Common myeloid progenitor, CD34-positive (primary cell): ENCODE results near the gene CYB561D2.
A peak's percentile ranks its signal among the peaks of the same experiment; 100 is the strongest.

Source experiments
- CTCF ChIA-PET: fragments of 350-600 bp; sonication (Branson Sonifier 250); formaldehyde crosslinking; loops from one replicate; lab custom pipeline; 2021; ENCODE audit warnings: antibody characterized with exemption; lab: Charles Lee
- POLR2A ChIA-PET: fragments of 350-600 bp; sonication (Branson Sonifier 250); formaldehyde crosslinking; loops from one replicate; lab custom pipeline; 2021; ENCODE audit warnings: antibody characterized with exemption; lab: Charles Lee
- DNase-seq, 3 donors: peaks; one replicate each; pipeline versions ENCODE4 v3.0.0 to v3.0.0-alpha.2; 2013
- H3K27ac ChIP-seq, 2 experiments: 1 replicate in 1 of 2; 2 replicates in 1 of 2; pipeline ENCODE4 v1.7.0; 2013; ENCODE audit warnings: inconsistent platforms in 2 of 2, low read length in 2 of 2, mild to moderate bottlenecking in 2 of 2, low read depth in 1 of 2, moderate library complexity in 1 of 2; ENCODE audit not compliant: severe bottlenecking in 2 of 2, insufficient read depth in 1 of 2, poor library complexity in 1 of 2
- H3K27me3 ChIP-seq, 5 experiments: replicated peaks in 2 of 5; 1 replicate in 3 of 5; 2 replicates in 2 of 5; pipeline versions ENCODE4 v1.6.1 to v1.7.0; 2013; ENCODE audit warnings: low read length in 4 of 5, mild to moderate bottlenecking in 2 of 5, moderate library complexity in 2 of 5, inconsistent platforms in 1 of 5; ENCODE audit not compliant: insufficient read depth in 5 of 5, control insufficient read depth in 4 of 5
- H3K36me3 ChIP-seq, 4 experiments: 1 replicate in 2 of 4; 2 replicates in 2 of 4; pipeline versions ENCODE4 v1.6.1 to v1.7.0; 2013; ENCODE audit warnings: low read length in 3 of 4, control low read depth in 1 of 4, mild to moderate bottlenecking in 1 of 4; ENCODE audit not compliant: control insufficient read depth in 4 of 4, insufficient read depth in 4 of 4
- H3K4me1 ChIP-seq, 4 experiments: 1 replicate in 3 of 4; 2 replicates in 1 of 4; pipeline versions ENCODE4 v1.6.1 to v1.7.1; 2013; ENCODE audit warnings: low read length in 3 of 4, mild to moderate bottlenecking in 3 of 4, control low read depth in 1 of 4, inconsistent platforms in 1 of 4, moderate library complexity in 1 of 4; ENCODE audit not compliant: control insufficient read depth in 4 of 4, insufficient read depth in 4 of 4; ENCODE audit errors: control extremely low read depth in 1 of 4
- H3K4me3 ChIP-seq, 7 experiments: 1 replicate in 4 of 7; 2 replicates in 3 of 7; pipeline versions ENCODE4 v1.5.1 to v1.7.0; 2013; ENCODE audit warnings: mild to moderate bottlenecking in 7 of 7, low read length in 6 of 7, moderate library complexity in 6 of 7, inconsistent platforms in 2 of 7, low read depth in 2 of 7, control low read depth in 1 of 7; ENCODE audit not compliant: insufficient read depth in 4 of 7, control insufficient read depth in 1 of 7; ENCODE audit errors: extremely low read depth in 1 of 7
- H3K9me3 ChIP-seq, 5 experiments: 1 replicate in 4 of 5; 2 replicates in 1 of 5; pipeline versions ENCODE4 v1.6.1 to v1.7.1; 2013; ENCODE audit warnings: low read length in 4 of 5, mild to moderate bottlenecking in 2 of 5, inconsistent platforms in 1 of 5, low read depth in 1 of 5, moderate library complexity in 1 of 5; ENCODE audit not compliant: control insufficient read depth in 4 of 5, insufficient read depth in 2 of 5; ENCODE audit errors: control extremely low read depth in 1 of 5
- WGBS: methylation state at CpG from one replicate; pipeline ENCODE4 v1.1.5; 2013; ENCODE audit not compliant: insufficient coverage; 5-methylcytosine and 5-hydroxymethylcytosine counted together

Gene CYB561D2

GRCh38 chr3:50388016-50388719, 37.5 kb downstream of the CYB561D2 start:
- Histone ChIP-seq H3K9me3 (no peaks in the 10 kb centered on the region), H3K4me1 (peaks cover 0 to 12% (median 9%) of the 10 kb centered on the region in 4 experiments), H3K4me3 (no peak overlapping the region), H3K36me3 (no peaks in the 10 kb centered on the region), H3K27ac (no peak overlapping the region), H3K27me3 (peaks cover 0 to 2% (median 0%) of the 10 kb centered on the region in 5 experiments)
- ChIA-PET POLR2A (no interaction called here), CTCF (interaction anchor here (0.9 to 4.4 kb wide), 5 partner anchors 27 to 42 kb away, joined by 4 to 28 read pairs (median 4); partner anchors contain the start of gene ZMYND10)
- 83% methylated on average over 25 of the region's 25 CpGs for WGBS
- peak in 2 of 3 donors; percentile 40 to 42 for DNase-seq

- Histone ChIP-seq H3K36me3 (no peaks in the 10 kb centered on the region), H3K4me1 (peaks cover 0 to 12% (median 9%) of the 10 kb centered on the region in 4 experiments), H3K4me3 (no peak overlapping the region), H3K27me3 (peaks cover 0 to 2% (median 0%) of the 10 kb centered on the region in 5 experiments), H3K9me3 (no peaks in the 10 kb centered on the region), H3K27ac (no peak overlapping the region)
- DNase-seq: no peak
- WGBS: 81% methylated on average over 10 of the region's 22 CpGs
- POLR2A ChIA-PET: no interaction called here
- CTCF ChIA-PET: interaction anchor here (0.7 to 4.4 kb wide), 5 partner anchors 23 to 153 kb away, joined by 3 to 28 read pairs (median 4); partner anchors contain the start of gene ZMYND10
These were observed 38.2 kb downstream of the CYB561D2 start for GRCh38 chr3:50388720-50389413.

GRCh38 chr3:50389414-50389767, 38.7 kb downstream of the CYB561D2 start:
- ChIA-PET CTCF (interaction anchor here (0.7 to 4.4 kb wide), 5 partner anchors 14 to 153 kb away, joined by 3 to 28 read pairs (median 4); partner anchors contain the start of gene ZMYND10), POLR2A (no interaction called here)
- Histone ChIP-seq H3K27me3 (peaks cover 0 to 2% (median 0%) of the 10 kb centered on the region in 5 experiments), H3K4me1 (peaks cover 0 to 12% (median 9%) of the 10 kb centered on the region in 4 experiments), H3K27ac (no peak overlapping the region), H3K36me3 (no peaks in the 10 kb centered on the region), H3K9me3 (no peaks in the 10 kb centered on the region), H3K4me3 (no peak overlapping the region)
- 96% methylated on average over 6 of the region's 6 CpGs for WGBS
- DNase-seq: no peak

GRCh38 chr3:50390508-50391224, 40.0 kb downstream of the CYB561D2 start:
- POLR2A ChIA-PET: no interaction called here
- no peaks in the 10 kb centered on the region for H3K27me3 ChIP-seq
- peak in 1 of 3 donors; percentile 29 for DNase-seq
- CTCF ChIA-PET: interaction anchor here (0.8 to 4.4 kb wide), 8 partner anchors 15 to 45 kb away, joined by 3 to 28 read pairs (median 4); partner anchors contain the start of gene ZMYND10
- H3K9me3 ChIP-seq: no peaks in the 10 kb centered on the region
- no peak overlapping the region for H3K4me3 ChIP-seq
- no peak overlapping the region for H3K27ac ChIP-seq
- H3K4me1 ChIP-seq: peaks cover 0 to 7% (median 2%) of the 10 kb centered on the region in 4 experiments
- no peaks in the 10 kb centered on the region for H3K36me3 ChIP-seq
- 94% methylated on average over 10 of the region's 12 CpGs for WGBS

GRCh38 chr3:50392101-50392715, 41.5 kb downstream of the CYB561D2 start:
- no peak for DNase-seq
- CTCF ChIA-PET: interaction anchor here (0.6 to 4.4 kb wide), 3 partner anchors 40 to 46 kb away, joined by 3 to 28 read pairs (median 10); partner anchors contain the start of gene ZMYND10

GRCh38 chr3:50393061-50393460, 42.4 kb downstream of the CYB561D2 start:
- H3K4me1 ChIP-seq: peaks cover 0 to 10% (median 0%) of the 10 kb centered on the region in 4 experiments
- H3K36me3 ChIP-seq: no peaks in the 10 kb centered on the region
- DNase-seq: no peak
- POLR2A ChIA-PET: no interaction called here
- H3K27me3 ChIP-seq: no peaks in the 10 kb centered on the region
- H3K27ac ChIP-seq: no peak overlapping the region
- 97% methylated on average over 3 of the region's 5 CpGs for WGBS
- CTCF ChIA-PET: interaction anchor here (2.5 kb wide), 1 partner anchor 45 kb away, joined by 10 read pairs; no protein-coding TSS in a partner anchor
- H3K9me3 ChIP-seq: no peaks in the 10 kb centered on the region
- H3K4me3 ChIP-seq: no peak overlapping the region

More at GRCh38 chr3:50392101-50392715, 41.5 kb downstream of the CYB561D2 start:
- POLR2A ChIA-PET: no interaction called here
- H3K27ac ChIP-seq: no peak overlapping the region
- H3K4me1 ChIP-seq: peaks cover 0 to 10% (median 0%) of the 10 kb centered on the region in 4 experiments
- 94% methylated on average over 4 of the region's 5 CpGs for WGBS
- H3K27me3 ChIP-seq: no peaks in the 10 kb centered on the region
- H3K4me3 ChIP-seq: no peak overlapping the region
- H3K36me3 ChIP-seq: no peaks in the 10 kb centered on the region
- H3K9me3 ChIP-seq: no peaks in the 10 kb centered on the region
